B cell (primary cell): ENCODE data around the gene RGS14. TPM values are rescaled to one million over a fixed set of nuclear protein-coding genes. Genes with fewer than 3 reads are reported as not detected.

ENCODE experiments used
- ATAC-seq: fragments of 200-7000 bp; cut with Tn5 transposase; one replicate; pipeline ENCODE4 v1.10.0; 2021; ENCODE audit warnings: low read depth, mild to moderate bottlenecking, moderate number of reproducible peaks, moderate library complexity
- CTCF ChIA-PET: fragments of 350-600 bp; sonication (Branson Sonifier 250); formaldehyde crosslinking; loops from one replicate; lab custom pipeline; 2021; ENCODE audit warnings: antibody characterized with exemption, inconsistent platforms; lab: Charles Lee
- POLR2A ChIA-PET: fragments of 350-600 bp; sonication (Branson Sonifier 250); formaldehyde crosslinking; loops from one replicate; lab custom pipeline; 2021; ENCODE audit warnings: antibody characterized with exemption; lab: Charles Lee
- DNase-seq: peaks from one replicate; pipeline ENCODE4 v3.0.0; 2013
- H2AFZ ChIP-seq: 2 replicates; pipeline ENCODE4 v1.6.1; 2012; ENCODE audit warnings: mild to moderate bottlenecking, low read depth, low read length; ENCODE audit not compliant: insufficient read depth, poor library complexity, severe bottlenecking
- H3K27ac ChIP-seq, 2 donors: 1 replicate in 1 of 2; 2 replicates in 1 of 2; pipeline ENCODE4 v1.5.1; 2012 to 2013; ENCODE audit warnings: low read length in 2 of 2, mild to moderate bottlenecking in 2 of 2, moderate library complexity in 1 of 2
- H3K27me3 ChIP-seq, 4 experiments: fragments of 200-600 bp in 1 of 4; sonication (generic) in 1 of 4; replicated peaks in 1 of 4; 1 replicate in 2 of 4; 2 replicates in 2 of 4; pipeline versions ENCODE4 v1.6.1 to v1.7.0; 2013 to 2016; ENCODE audit warnings: low read length in 3 of 4, mild to moderate bottlenecking in 2 of 4, mixed read lengths in 1 of 4, moderate library complexity in 1 of 4; ENCODE audit not compliant: insufficient read depth in 4 of 4, control insufficient read depth in 3 of 4; ENCODE audit errors: control extremely low read depth in 1 of 4
- H3K36me3 ChIP-seq, 2 experiments: replicated peaks in 1 of 2; 1 replicate in 1 of 2; 2 replicates in 1 of 2; pipeline versions ENCODE4 v1.6.1 to v1.7.1; 2013; ENCODE audit warnings: low read length in 1 of 2; ENCODE audit not compliant: insufficient read depth in 2 of 2, control insufficient read depth in 1 of 2; ENCODE audit errors: control extremely low read depth in 1 of 2, extremely low read depth in 1 of 2
- H3K4me1 ChIP-seq, 2 donors: fragments of 200-600 bp in 1 of 2; sonication (generic) in 1 of 2; 1 replicate in 1 of 2; 2 replicates in 1 of 2; pipeline versions ENCODE4 v1.5.1 to v1.6.1; 2013 to 2017; ENCODE audit warnings: low read length in 2 of 2; ENCODE audit not compliant: control insufficient read depth in 2 of 2, insufficient read depth in 2 of 2
- H3K4me2 ChIP-seq: replicated peaks from 2 replicates; pipeline ENCODE3; 2012; ENCODE audit warnings: mild to moderate bottlenecking, low read depth, low read length; ENCODE audit not compliant: poor library complexity, severe bottlenecking
- H3K4me3 ChIP-seq, 5 experiments: fragments of 200-600 bp in 1 of 5; sonication (generic) in 1 of 5; 1 replicate in 3 of 5; 2 replicates in 2 of 5; pipeline versions ENCODE4 v1.5.1 to v1.7.0; 2011 to 2016; ENCODE audit warnings: low read length in 4 of 5, mild to moderate bottlenecking in 4 of 5, low read depth in 2 of 5, control low read depth in 1 of 5, moderate library complexity in 1 of 5; ENCODE audit not compliant: insufficient read depth in 1 of 5; ENCODE audit errors: control extremely low read depth in 1 of 5, extremely low read depth in 1 of 5
- H3K79me2 ChIP-seq: fragments of 200-600 bp; sonication (generic); one replicate; pipeline ENCODE4 v1.6.0; 2016; ENCODE audit warnings: low read length; ENCODE audit not compliant: control insufficient read depth, insufficient read depth
- H3K9ac ChIP-seq: fragments of 200-600 bp; sonication (generic); 2 replicates; pipeline ENCODE4 v1.6.1; 2017; ENCODE audit warnings: mild to moderate bottlenecking, low read length, moderate library complexity
- H3K9me3 ChIP-seq, 3 donors: one replicate each; pipeline versions ENCODE4 v1.6.1 to v1.7.1; 2013; ENCODE audit warnings: low read length in 2 of 3; ENCODE audit not compliant: control insufficient read depth in 2 of 3, insufficient read depth in 1 of 3; ENCODE audit errors: control extremely low read depth in 1 of 3
- H4K20me1 ChIP-seq: 2 replicates; pipeline ENCODE4 v1.6.0; 2012; ENCODE audit warnings: mild to moderate bottlenecking, low read length; ENCODE audit not compliant: insufficient read depth, control insufficient read depth, poor library complexity, severe bottlenecking
- H3K27ac Mint-ChIP-seq: one replicate; pipeline ENCODE4 v1.8.0; 2021; ENCODE audit warnings: mixed read lengths
- H3K27me3 Mint-ChIP-seq: one replicate; pipeline ENCODE4 v1.8.0; 2021; ENCODE audit warnings: mixed read lengths
- H3K4me1 Mint-ChIP-seq: one replicate; pipeline ENCODE4 v1.8.0; 2021; ENCODE audit warnings: mixed read lengths
- H3K4me3 Mint-ChIP-seq: one replicate; pipeline ENCODE4 v1.8.0; 2021; ENCODE audit warnings: mixed read lengths
- H3K9me3 Mint-ChIP-seq: one replicate; pipeline ENCODE4 v1.8.0; 2022; ENCODE audit warnings: mixed read lengths; ENCODE audit not compliant: insufficient read depth
- EZH2 ChIP-seq: IDR thresholded peaks from 2 replicates; pipeline ENCODE4 v1.6.1; 2012; ENCODE audit warnings: borderline replicate concordance, low read depth, mild to moderate bottlenecking, moderate library complexity, low read length; ENCODE audit not compliant: insufficient read depth, poor library complexity, severe bottlenecking
- WGBS: methylation state at CpG from one replicate; pipeline ENCODE4 v1.1.5; 2013; ENCODE audit warnings: missing lambda C conversion rate; ENCODE audit not compliant: insufficient coverage; 5-methylcytosine and 5-hydroxymethylcytosine counted together
- intact Hi-C: fragments of 100-400 bp; cut with micrococcal nuclease; formaldehyde crosslinking; loops from one replicate; pipeline ENCODE4 v1.10.0; 2022
- polyA plus RNA-seq: library from polyadenylated mRNA; depleted of rRNA; stranded (reverse); fragments of >200 nt; gene quantifications from 2 replicates; pipeline ENCODE4 v1.2.3, GENCODE V29; 2012
- total RNA-seq, 2 donors: library from RNA; stranded (reverse); fragments of 120-200 nt in 1 of 2; gene quantifications; 1 replicate in 1 of 2; 2 replicates in 1 of 2; pipeline versions ENCODE4 v1.2.3 to v1.2.4, GENCODE V29; 2013 to 2022
- TF ChIP-seq, protein P1 (sequence below): fragments of 200-600 bp; IDR thresholded peaks from one replicate; pipeline ENCODE4 v1.8.0; 2022; ENCODE audit warnings: antibody characterized with exemption, mild to moderate bottlenecking

The RGS14 gene
- total and polyA plus RNA-seq, 2 donors (not counting 1 experiment from before 2014, with no cell fraction given), result 85.8 to 184 TPM

DNA sequence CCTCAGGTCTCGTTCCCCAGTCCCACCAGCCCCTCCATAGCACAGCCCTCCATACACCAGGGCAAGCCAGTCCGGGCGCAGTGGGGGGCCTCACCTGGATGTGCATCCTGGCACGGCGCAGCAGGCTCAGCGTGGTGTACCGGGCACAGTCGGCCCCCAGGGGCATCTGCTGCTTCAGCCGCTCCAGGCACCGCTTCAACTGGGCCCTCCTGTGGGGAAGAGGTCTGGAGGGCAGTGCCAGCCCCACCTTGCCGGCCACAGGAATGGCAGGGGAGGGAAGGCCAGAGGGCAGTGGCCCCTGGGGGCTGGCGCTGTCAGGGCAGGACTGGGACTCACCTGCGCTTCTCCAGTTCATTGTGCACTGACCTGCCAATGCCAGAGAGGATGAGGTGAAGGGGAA is 47.4 kb upstream of the RGS14 start:
- Histone ChIP-seq H3K4me1 (peaks cover 47 to 65% of the 10 kb centered on the region in 2 donors), H3K27ac (no peak overlapping the region), H3K27me3 (no peaks in the 10 kb centered on the region), H3K36me3 (peaks cover 2 to 22% of the 10 kb centered on the region in 2 experiments), H2AFZ (no peak overlapping the region), H3K79me2 (peaks cover 28% of the 10 kb centered on the region), H4K20me1 (peaks cover 63% of the 10 kb centered on the region), H3K9ac (no peak overlapping the region), H3K4me2 (peak overlapping the region; percentile 99), H3K4me3 (peak overlapping the region in 2 of 5 experiments; percentile 15 to 80), H3K9me3 (peaks cover 0 to 2% (median 0%) of the 10 kb centered on the region in 3 donors)
- POLR2A ChIA-PET, result interaction anchor here (1.0 to 1.4 kb wide), 3 partner anchors 8 to 41 kb away, joined by 3 read pairs; partner anchors contain the start of gene LMAN2
- H3K9me3 Mint-ChIP-seq, result no peaks in the 10 kb centered on the region
- CTCF ChIA-PET, result interaction anchor here (0.6 to 4.9 kb wide), 26 partner anchors 8 to 843 kb away, joined by 3 to 34 read pairs (median 5); partner anchors contain the start of genes LMAN2, NHP2 and TMED9
- H3K27ac Mint-ChIP-seq, result no peak overlapping the region
- peaks cover 56% of the 10 kb centered on the region for H3K4me1 Mint-ChIP-seq
- no peak for ATAC-seq
- peak; percentile 35 for DNase-seq
- no peak for TF ChIP-seq EZH2
- TF ChIP-seq, protein P1, sequence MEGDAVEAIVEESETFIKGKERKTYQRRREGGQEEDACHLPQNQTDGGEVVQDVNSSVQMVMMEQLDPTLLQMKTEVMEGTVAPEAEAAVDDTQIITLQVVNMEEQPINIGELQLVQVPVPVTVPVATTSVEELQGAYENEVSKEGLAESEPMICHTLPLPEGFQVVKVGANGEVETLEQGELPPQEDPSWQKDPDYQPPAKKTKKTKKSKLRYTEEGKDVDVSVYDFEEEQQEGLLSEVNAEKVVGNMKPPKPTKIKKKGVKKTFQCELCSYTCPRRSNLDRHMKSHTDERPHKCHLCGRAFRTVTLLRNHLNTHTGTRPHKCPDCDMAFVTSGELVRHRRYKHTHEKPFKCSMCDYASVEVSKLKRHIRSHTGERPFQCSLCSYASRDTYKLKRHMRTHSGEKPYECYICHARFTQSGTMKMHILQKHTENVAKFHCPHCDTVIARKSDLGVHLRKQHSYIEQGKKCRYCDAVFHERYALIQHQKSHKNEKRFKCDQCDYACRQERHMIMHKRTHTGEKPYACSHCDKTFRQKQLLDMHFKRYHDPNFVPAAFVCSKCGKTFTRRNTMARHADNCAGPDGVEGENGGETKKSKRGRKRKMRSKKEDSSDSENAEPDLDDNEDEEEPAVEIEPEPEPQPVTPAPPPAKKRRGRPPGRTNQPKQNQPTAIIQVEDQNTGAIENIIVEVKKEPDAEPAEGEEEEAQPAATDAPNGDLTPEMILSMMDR, result no peak
- peak overlapping the region; percentile 90 for H3K4me3 Mint-ChIP-seq
- WGBS, result 85% methylated on average over 13 of the region's 13 CpGs
- intact Hi-C loops, result loop anchor here (10.0 kb wide), 1 partner anchor 804 kb away; the partner anchor contains the start of gene N4BP3
- no peaks in the 10 kb centered on the region for H3K27me3 Mint-ChIP-seq

DNA sequence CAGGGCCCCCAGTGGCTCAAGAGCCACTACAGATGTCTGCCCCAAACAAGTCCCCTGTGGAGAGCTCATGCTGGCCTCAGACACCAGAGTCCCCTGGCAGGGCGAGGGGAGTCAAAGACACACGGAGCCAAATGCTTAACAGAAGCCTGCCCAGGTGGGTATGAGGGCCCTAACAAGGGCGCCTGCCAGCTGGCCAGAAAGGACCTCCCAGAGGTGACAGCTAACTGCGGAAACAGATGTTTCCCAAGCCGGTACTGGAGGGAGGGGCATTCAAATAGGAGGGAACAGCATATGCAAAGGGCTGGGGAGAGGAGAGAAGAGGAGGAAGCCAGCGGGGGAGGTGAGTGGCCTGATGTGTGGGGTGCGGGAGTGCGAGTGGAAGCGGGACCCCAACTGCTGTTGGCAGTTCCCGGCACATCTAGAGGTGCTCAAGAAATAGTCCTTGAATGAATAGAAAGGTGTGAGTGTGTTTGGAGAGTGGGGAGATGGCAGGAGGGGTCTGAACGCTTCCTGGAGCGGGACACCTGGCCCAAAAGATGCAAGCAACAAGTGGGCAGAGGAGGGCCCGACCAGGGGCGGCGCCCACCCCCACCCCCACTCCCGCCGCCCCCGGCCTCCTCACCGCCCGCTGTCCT is 46.9 kb upstream of the RGS14 start:
- Mint-ChIP-seq H3K4me1 (peaks cover 51% of the 10 kb centered on the region), H3K27me3 (no peaks in the 10 kb centered on the region), H3K4me3 (peak overlapping the region; percentile 90), H3K27ac (peak overlapping the region; percentile 84), H3K9me3 (no peaks in the 10 kb centered on the region)
- peak; percentile 78 for DNase-seq
- Histone ChIP-seq H3K36me3 (peaks cover 2 to 17% of the 10 kb centered on the region in 2 experiments), H3K4me2 (peak overlapping the region; percentile 99), H2AFZ (no peak overlapping the region), H3K9me3 (peaks cover 0 to 2% (median 0%) of the 10 kb centered on the region in 3 donors), H3K27me3 (no peaks in the 10 kb centered on the region), H3K4me3 (peak overlapping the region in 4 of 5 experiments; percentile 15 to 80 (median 67)), H4K20me1 (peaks cover 57% of the 10 kb centered on the region), H3K4me1 (peaks cover 43 to 62% of the 10 kb centered on the region in 2 donors), H3K27ac (no peak overlapping the region), H3K9ac (peak overlapping the region; percentile 72), H3K79me2 (peaks cover 25% of the 10 kb centered on the region)
- CTCF ChIA-PET, result interaction anchor here (0.7 to 4.9 kb wide), 18 partner anchors 8 to 281 kb away, joined by 3 to 34 read pairs (median 6); partner anchors contain the start of genes LMAN2 and TMED9
- POLR2A ChIA-PET, result interaction anchor here (1.2 to 1.4 kb wide), 2 partner anchors 9 to 40 kb away, joined by 3 read pairs; partner anchors contain the start of gene LMAN2
- TF ChIP-seq EZH2, result no peak
- TF ChIP-seq, protein P1, result no peak
- WGBS, result under 1% methylated on average over 10 of the region's 20 CpGs
- ATAC-seq, result peak; percentile 25
- intact Hi-C loops, result loop anchor here (10.0 kb wide), 1 partner anchor 804 kb away; the partner anchor contains the start of gene N4BP3
